Sigmoid colon (tissue), 7 donors: ENCODE data around the gene HTR1E. TPM values are rescaled to one million over a fixed set of nuclear protein-coding genes. Genes with fewer than 3 reads are reported as not detected.

ENCODE experiments used
- DNase-seq: peaks from one replicate; pipeline ENCODE4 v3.0.0-alpha.2; 2019
- H3K27ac ChIP-seq, 4 donors: fragments of 200-600 bp; sonication (generic); one replicate each; pipeline ENCODE4 v1.5.1; 2016 to 2019; ENCODE audit warnings: mild to moderate bottlenecking in 1 of 4
- H3K27me3 ChIP-seq, 3 donors: fragments of 200-600 bp; sonication (generic); one replicate each; pipeline ENCODE4 v1.5.1; 2019; ENCODE audit warnings: mild to moderate bottlenecking in 1 of 3
- H3K36me3 ChIP-seq, 4 donors: fragments of 200-600 bp; sonication (generic); one replicate each; pipeline ENCODE4 v1.5.1; 2016 to 2019
- H3K4me1 ChIP-seq, 4 donors: fragments of 200-600 bp; sonication (generic); one replicate each; pipeline ENCODE4 v1.5.1; 2017 to 2019
- H3K4me3 ChIP-seq, 4 donors: fragments of 200-600 bp; sonication (generic); one replicate each; pipeline ENCODE4 v1.5.1; 2017 to 2019; ENCODE audit warnings: mild to moderate bottlenecking in 2 of 4, moderate library complexity in 1 of 4
- H3K9me3 ChIP-seq, 4 donors: fragments of 200-600 bp in 3 of 4; sonication (generic) in 3 of 4; one replicate each; pipeline versions ENCODE4 v1.5.1 to v1.6.1; 2013 to 2019
- CTCF ChIP-seq, 4 experiments: fragments of 450-650 bp in 3 of 4; fragments of 200-600 bp in 1 of 4; IDR thresholded peaks; one replicate each; pipeline ENCODE4 v1.5.1; 2016 to 2019; ENCODE audit warnings: antibody characterized with exemption in 4 of 4, mild to moderate bottlenecking in 3 of 4, moderate library complexity in 2 of 4
- EP300 ChIP-seq, 4 donors: sonication (generic); formaldehyde crosslinking; IDR thresholded peaks; one replicate each; pipeline ENCODE4 v1.6.1; 2017; ENCODE audit warnings: antibody characterized with exemption in 4 of 4
- POLR2A ChIP-seq, 2 donors: fragments of 450-650 bp; IDR thresholded peaks; one replicate each; pipeline ENCODE4 v1.6.1; 2016; ENCODE audit warnings: antibody characterized with exemption in 2 of 2, mild to moderate bottlenecking in 2 of 2, moderate library complexity in 2 of 2
- POLR2AphosphoS5 ChIP-seq, 4 donors: sonication (generic); formaldehyde crosslinking; IDR thresholded peaks; one replicate each; pipeline ENCODE4 v1.6.1; 2017; ENCODE audit warnings: antibody characterized with exemption in 4 of 4
- WGBS, 2 donors: extraction: QIAGEN DNeasy Blood & Tissue Kit; methylation state at CpG; one replicate each; pipeline ENCODE4 v1.1.7; 2013; 5-methylcytosine and 5-hydroxymethylcytosine counted together
- intact Hi-C: fragments of 100-400 bp; cut with DNase I; formaldehyde crosslinking; loops from one replicate; pipeline ENCODE4 v1.15.1; 2023
- polyA plus RNA-seq, 3 donors: library from polyadenylated mRNA; stranded (reverse); fragments of 200-250 nt; gene quantifications; one replicate each; pipeline ENCODE4 v1.2.3, GENCODE V29; 2013
- total RNA-seq, 4 donors: library from RNA; depleted of rRNA; stranded (reverse); fragments of >200 nt; gene quantifications; one replicate each; pipeline ENCODE4 v1.1.0, GENCODE V29; 2016
- donor health status: healthy with polysubstance abuse.
- donor health status: Bipolar disorder and iron deficiency.
- donor health status: healthy.

The HTR1E gene
- total and polyA plus RNA-seq, 7 donors: 0.03 TPM; not detected in 6

- Histone ChIP-seq H3K9me3 (no peaks in the 10 kb centered on the region), H3K36me3 (no peaks in the 10 kb centered on the region), H3K4me3 (no peak overlapping the region), H3K4me1 (no peaks in the 10 kb centered on the region), H3K27me3 (no peaks in the 10 kb centered on the region), H3K27ac (no peak overlapping the region)
- no peak for DNase-seq
- WGBS, 2 donors: 94 to 95% methylated on average over 3 of the region's 3 CpGs
- TF ChIP-seq POLR2AphosphoS5 (IDR thresholded peaks at IDR 0.05) (no peak), EP300 (IDR thresholded peaks at IDR 0.05) (no peak), POLR2A (IDR thresholded peaks at IDR 0.05) (no peak), CTCF (IDR thresholded peaks at IDR 0.05) (no peak)
- intact Hi-C loops: no loop called here
Observed at GRCh38 chr6:87012035-87012434, 74.7 kb downstream of the HTR1E start.

- WGBS, 2 donors: 61 to 66% methylated on average over 3 of the region's 3 CpGs
- Histone ChIP-seq H3K27me3 (no peaks in the 10 kb centered on the region), H3K4me1 (no peaks in the 10 kb centered on the region), H3K9me3 (no peaks in the 10 kb centered on the region), H3K27ac (no peak overlapping the region), H3K4me3 (no peak overlapping the region), H3K36me3 (no peaks in the 10 kb centered on the region)
- intact Hi-C loops: no loop called here
- no peak for DNase-seq
- TF ChIP-seq EP300 (IDR thresholded peaks at IDR 0.05) (no peak), POLR2A (IDR thresholded peaks at IDR 0.05) (no peak), POLR2AphosphoS5 (IDR thresholded peaks at IDR 0.05) (no peak), CTCF (IDR thresholded peaks at IDR 0.05) (no peak)
Observed at GRCh38 chr6:87012743-87013142, 75.4 kb downstream of the HTR1E start.

GRCh38 chr6:87016772-87017171 lies 79.4 kb downstream of the HTR1E start:
- 39 to 62% methylated on average over 2 of the region's 2 CpGs for WGBS, 2 donors
- no peak for DNase-seq
- Histone ChIP-seq H3K27me3 (no peaks in the 10 kb centered on the region), H3K4me3 (no peak overlapping the region), H3K36me3 (no peaks in the 10 kb centered on the region), H3K9me3 (no peaks in the 10 kb centered on the region), H3K27ac (no peak overlapping the region), H3K4me1 (no peaks in the 10 kb centered on the region)
- TF ChIP-seq POLR2AphosphoS5 (IDR thresholded peaks at IDR 0.05) (no peak), CTCF (IDR thresholded peaks at IDR 0.05) (no peak), EP300 (IDR thresholded peaks at IDR 0.05) (no peak), POLR2A (IDR thresholded peaks at IDR 0.05) (no peak)
- intact Hi-C loops: no loop called here

GRCh38 chr6:87027021-87027420 lies 89.7 kb downstream of the HTR1E start:
- TF ChIP-seq POLR2A (IDR thresholded peaks at IDR 0.05): no peak
- no peak for TF ChIP-seq POLR2AphosphoS5 (IDR thresholded peaks at IDR 0.05)
- no peak for TF ChIP-seq CTCF (IDR thresholded peaks at IDR 0.05)
- no peak for TF ChIP-seq EP300 (IDR thresholded peaks at IDR 0.05)
- no peaks in the 10 kb centered on the region for H3K36me3 ChIP-seq
- H3K9me3 ChIP-seq: no peaks in the 10 kb centered on the region
- H3K27me3 ChIP-seq: no peaks in the 10 kb centered on the region
- DNase-seq: no peak
- intact Hi-C loops: no loop called here
- H3K27ac ChIP-seq: no peak overlapping the region
- 48 to 71% methylated on average over 2 of the region's 2 CpGs for WGBS, 2 donors
- H3K4me1 ChIP-seq: no peaks in the 10 kb centered on the region
- no peak overlapping the region for H3K4me3 ChIP-seq

GRCh38 chr6:87029711-87030314 lies 92.5 kb downstream of the HTR1E start:
- intact Hi-C loops: no loop called here
- TF ChIP-seq POLR2A (IDR thresholded peaks at IDR 0.05) (no peak), EP300 (IDR thresholded peaks at IDR 0.05) (no peak), CTCF (IDR thresholded peaks at IDR 0.05) (peak in 1 of 4 experiments; percentile 35), POLR2AphosphoS5 (IDR thresholded peaks at IDR 0.05) (no peak)
- H3K27ac ChIP-seq: no peak overlapping the region
- no peaks in the 10 kb centered on the region for H3K27me3 ChIP-seq
- no peaks in the 10 kb centered on the region for H3K4me1 ChIP-seq
- no peak for DNase-seq
- H3K4me3 ChIP-seq: no peak overlapping the region
- WGBS, 2 donors: 72 to 74% methylated on average over 3 of the region's 3 CpGs
- no peaks in the 10 kb centered on the region for H3K36me3 ChIP-seq
- H3K9me3 ChIP-seq: no peaks in the 10 kb centered on the region
